Stimulated activated CD8-positive, alpha-beta memory T cell treated with anti-CD3 and anti-CD28 coated beads, Interleukin-12 subunit alpha, Interleukin-12 subunit beta, amount 100 ng/mL, for 24 hours (primary cell): ENCODE data around the gene UACA.
"Not testable (repeated sequence)": the region's sequence is repeated elsewhere in the genome, so short reads cannot be mapped to it uniquely, and the experiment has no call there.

Source experiments
- DNase-seq: peaks from one replicate; pipeline ENCODE4 v3.0.0-alpha.2; 2020; ENCODE audit errors: extremely low read depth

Gene UACA, protein sequence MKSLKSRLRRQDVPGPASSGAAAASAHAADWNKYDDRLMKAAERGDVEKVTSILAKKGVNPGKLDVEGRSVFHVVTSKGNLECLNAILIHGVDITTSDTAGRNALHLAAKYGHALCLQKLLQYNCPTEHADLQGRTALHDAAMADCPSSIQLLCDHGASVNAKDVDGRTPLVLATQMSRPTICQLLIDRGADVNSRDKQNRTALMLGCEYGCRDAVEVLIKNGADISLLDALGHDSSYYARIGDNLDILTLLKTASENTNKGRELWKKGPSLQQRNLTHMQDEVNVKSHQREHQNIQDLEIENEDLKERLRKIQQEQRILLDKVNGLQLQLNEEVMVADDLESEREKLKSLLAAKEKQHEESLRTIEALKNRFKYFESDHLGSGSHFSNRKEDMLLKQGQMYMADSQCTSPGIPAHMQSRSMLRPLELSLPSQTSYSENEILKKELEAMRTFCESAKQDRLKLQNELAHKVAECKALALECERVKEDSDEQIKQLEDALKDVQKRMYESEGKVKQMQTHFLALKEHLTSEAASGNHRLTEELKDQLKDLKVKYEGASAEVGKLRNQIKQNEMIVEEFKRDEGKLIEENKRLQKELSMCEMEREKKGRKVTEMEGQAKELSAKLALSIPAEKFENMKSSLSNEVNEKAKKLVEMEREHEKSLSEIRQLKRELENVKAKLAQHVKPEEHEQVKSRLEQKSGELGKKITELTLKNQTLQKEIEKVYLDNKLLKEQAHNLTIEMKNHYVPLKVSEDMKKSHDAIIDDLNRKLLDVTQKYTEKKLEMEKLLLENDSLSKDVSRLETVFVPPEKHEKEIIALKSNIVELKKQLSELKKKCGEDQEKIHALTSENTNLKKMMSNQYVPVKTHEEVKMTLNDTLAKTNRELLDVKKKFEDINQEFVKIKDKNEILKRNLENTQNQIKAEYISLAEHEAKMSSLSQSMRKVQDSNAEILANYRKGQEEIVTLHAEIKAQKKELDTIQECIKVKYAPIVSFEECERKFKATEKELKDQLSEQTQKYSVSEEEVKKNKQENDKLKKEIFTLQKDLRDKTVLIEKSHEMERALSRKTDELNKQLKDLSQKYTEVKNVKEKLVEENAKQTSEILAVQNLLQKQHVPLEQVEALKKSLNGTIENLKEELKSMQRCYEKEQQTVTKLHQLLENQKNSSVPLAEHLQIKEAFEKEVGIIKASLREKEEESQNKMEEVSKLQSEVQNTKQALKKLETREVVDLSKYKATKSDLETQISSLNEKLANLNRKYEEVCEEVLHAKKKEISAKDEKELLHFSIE (N-terminal part only)

DNA sequence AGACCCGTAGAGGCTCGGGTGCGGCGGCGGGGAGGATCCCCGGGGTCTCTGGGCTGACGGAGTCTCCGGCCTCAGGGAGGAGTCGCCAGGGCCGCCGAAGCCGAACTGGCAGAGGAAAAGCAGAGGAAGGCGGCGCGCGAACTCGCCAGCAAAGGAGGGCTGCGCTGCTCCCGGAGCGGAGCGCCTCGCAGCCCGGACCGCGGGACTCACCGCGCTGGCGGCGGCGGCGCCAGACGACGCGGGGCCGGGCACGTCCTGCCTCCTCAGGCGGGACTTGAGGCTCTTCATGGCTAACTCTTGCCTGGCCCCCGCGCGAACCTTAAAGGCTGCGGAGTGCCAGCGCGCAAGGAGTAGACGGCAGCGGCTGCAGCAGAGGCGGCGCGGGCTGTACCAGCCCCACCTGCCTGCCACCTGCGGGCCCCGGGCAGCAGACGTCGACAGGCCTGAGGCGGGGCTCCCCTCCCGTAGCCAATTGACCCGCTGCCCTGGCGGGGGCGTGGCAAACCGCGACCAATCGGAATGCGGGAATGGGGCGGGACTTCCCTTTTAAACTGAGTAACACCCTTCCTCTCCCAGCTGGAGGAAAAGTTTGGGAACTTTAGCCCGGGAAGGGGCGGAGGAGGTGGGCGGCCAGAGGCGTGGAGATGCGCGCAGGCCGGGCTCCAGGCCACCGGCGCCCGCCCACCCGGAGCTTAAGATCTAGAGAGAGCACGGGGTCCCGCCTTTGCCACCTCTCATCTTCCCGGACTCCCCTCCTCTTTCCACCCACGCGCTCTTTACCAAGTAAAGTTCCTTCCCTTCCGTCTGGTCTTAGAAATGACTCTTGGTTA, at the start of gene UACA:
Gene UACA (minus strand): TSS at position 439 of the 830 bp plus-strand sequence. CDS start 151 bp downstream, at position 288.
- peak; percentile 39 for DNase-seq

DNA sequence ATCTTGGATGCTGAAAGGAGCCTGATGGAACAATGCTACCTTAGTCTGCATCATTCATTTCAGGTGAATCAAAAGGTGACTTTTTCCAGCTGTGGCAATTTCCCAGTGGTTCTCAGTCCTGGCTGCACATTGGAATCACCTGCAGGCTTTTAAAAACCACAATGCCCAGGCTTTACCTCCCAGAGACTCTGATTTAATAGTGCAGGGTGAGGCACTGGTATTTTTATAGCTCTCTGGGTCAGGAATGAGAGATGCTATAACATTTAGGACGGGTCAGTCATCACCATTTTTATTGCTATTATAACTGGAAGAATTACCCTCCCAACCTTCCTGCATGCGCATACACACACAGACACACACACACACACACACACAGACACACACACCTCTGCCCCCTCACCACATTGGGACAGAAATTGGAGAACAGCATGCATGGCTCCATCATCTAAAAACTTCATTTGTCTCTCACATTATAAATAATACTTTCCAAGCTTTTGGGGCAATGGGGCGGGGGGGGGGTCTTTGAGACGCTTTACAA, 49.5 kb upstream of the UACA start:
- DNase-seq = no peak

DNA sequence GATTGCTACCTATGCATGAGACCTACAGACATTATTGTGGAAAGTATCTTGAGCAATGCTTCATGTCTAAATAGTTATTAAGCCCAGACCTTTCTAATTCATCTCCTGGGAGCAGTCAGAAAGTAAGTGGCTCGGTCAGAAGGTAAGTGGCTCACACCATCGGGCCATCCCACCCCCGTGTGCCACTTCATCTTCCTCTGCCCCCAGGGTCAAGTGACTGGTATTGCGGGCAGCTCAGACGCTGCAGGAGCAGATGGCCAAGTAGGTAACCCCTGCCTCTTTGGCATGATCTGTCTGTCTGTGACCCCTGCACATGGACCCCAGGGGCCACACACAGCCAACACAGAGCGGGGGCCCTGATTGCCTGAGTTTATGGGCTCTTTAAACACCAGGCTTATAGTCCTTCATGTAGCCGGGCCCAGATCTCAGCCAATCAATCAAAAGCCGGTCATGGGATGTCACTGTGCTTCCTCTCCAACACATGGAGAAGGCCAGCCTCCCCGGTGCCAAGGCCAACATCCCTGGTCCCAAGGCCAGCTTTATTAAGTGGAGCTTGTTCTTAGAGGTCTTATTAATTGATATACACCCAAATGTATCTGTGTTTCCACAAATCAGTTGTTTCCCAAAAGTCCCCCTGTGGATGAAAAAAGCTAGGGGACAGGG, 47.7 kb upstream of the UACA start:
- no peak for DNase-seq

DNA sequence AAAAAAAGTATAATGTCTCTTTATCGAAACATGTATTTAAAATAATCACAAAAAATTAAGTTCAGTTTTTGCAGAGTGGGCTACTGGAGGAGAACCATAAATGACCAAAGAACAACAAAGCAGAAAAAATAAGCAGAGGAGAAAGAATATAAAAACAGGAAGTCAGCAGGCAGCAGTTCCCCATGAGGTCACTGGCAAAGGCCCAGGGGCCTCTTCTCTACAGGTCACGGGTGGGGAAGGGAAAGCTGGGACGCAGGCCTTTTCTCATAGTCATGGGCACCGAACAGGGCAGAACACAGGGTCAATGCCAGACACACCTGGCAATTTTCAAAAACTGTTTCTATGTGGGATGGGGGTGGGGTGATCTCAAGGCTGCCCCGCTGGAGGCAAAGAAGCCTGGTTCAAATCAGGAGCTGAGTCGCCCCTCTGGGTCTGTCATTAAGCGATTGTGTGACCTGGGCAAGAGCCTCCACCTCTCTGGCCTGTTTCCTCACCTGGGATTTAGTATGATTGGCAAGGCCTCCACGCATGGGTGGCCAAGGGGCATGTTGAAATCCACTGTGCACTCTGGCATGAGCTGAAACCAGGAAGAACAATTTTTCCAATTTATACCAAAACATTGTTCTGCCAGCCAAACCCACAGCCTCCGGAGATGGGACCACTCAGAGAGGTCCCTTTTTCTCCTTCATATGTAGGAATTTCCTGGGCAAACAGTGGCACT, 43.8 kb upstream of the UACA start:
- DNase-seq = no peak

DNA sequence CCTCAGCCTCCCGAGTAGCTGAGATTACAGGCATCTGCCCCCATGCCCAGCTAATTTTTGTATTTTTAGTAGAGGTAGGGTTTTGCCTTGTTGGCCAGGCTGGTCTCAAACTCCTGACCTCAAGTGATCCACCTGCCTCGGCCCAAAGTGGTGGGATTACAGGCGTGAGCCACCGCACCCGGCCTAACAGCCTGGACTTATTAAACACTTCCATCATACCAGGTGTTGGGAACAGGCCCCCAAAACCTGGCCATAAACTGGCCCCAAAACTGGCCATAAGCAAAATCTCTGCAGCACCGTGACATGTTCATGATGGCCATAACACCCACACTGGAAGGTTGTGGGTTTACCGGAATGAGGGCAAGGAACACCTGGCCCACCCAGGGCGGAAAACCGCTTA, 41.0 kb upstream of the UACA start:
- not testable (repeated sequence) for DNase-seq

DNA sequence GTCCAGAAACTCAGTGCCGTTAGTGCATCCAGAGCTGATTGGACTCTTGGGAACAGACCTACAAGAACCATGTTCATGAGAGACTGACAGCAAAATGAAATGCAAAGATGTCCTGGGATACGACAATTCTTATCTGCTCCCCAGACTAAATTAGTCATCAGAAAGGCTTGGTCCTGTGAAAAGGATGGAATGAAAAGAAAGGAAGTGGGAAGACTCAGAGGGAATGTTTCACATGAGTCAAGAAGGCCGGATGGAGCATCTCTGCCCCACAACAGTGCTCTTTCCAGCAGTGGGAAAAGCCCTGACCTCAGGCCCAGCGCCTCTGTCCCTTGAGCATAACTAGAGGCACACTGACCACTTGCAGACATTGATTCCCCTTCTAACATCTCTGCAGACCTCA, 39.3 kb upstream of the UACA start:
- DNase-seq = no peak

DNA sequence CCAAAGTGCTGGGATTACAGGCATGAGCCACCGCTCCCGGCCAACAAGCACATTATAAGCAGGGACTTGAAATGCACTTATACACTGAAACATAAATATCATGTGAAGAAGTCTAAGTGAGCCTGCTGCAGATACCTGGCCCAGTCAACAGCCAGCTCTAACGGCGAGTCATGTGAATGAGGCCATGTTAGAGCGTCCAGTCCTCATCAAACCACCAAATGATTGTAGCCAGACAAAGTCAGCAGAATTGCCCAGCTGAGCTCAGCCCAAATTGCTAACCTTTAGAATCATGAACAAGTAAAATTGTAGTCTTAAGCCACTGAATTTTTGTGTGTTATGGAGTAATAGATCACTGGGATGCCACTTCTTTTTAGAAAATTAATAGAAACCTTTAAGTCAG, 37.8 kb upstream of the UACA start:
- DNase-seq = no peak

DNA sequence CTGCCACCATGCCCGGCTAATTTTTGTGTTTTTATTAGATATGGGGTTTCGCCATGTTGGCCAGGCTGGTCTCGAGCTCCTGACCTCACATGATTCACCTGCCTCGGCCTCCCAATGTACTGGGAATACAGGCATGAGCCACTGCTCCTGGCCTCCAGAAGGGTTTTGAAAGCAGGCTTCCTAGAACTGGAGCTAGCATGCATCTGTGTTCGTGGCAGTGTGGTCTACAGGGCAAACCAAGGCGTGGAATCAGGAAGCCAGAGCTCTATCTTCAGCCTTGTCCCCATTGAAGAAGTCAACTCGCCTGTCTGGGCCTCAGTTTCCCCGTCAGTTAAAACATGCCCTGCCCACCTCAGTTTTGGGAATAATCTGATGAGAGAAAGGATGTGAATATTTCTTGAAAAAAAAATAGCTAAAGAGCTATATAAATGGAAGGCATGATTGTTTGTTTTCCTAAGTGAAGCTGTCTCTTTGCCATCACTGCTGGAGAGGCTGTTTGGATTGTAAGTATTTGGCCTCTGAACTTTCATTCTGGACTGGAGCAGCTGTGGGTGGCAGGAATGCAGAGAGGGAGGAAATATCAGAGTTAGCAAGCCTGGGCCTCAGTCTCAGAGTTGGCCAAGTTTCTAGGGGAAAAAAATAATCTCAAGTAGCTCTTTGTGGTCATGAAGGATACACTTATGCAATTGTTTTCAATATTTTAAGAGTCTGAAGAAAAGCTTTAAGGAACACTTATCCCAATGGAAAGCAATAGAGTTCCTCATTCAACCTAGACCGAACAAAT, 36.5 kb upstream of the UACA start:
- DNase-seq = no peak

DNA sequence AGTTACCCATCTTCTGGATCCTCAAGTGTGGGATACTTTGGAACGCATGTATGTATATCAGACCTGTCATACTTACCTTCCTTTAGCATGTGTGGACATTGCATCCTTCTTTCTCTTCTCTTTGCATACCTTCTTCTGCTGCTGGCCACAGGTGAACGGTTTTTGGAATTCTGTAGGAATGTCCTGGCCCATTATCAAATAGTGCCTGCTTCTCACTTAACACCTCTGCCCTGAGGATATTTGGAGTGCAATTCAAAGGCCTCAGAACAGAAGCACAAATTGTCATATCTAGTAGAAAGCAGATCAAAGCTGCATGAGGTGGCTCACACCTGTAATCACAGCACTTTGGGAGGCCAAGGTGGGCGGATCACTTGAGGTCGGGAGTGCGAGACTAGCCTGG, 34.1 kb upstream of the UACA start:
- no peak for DNase-seq

DNA sequence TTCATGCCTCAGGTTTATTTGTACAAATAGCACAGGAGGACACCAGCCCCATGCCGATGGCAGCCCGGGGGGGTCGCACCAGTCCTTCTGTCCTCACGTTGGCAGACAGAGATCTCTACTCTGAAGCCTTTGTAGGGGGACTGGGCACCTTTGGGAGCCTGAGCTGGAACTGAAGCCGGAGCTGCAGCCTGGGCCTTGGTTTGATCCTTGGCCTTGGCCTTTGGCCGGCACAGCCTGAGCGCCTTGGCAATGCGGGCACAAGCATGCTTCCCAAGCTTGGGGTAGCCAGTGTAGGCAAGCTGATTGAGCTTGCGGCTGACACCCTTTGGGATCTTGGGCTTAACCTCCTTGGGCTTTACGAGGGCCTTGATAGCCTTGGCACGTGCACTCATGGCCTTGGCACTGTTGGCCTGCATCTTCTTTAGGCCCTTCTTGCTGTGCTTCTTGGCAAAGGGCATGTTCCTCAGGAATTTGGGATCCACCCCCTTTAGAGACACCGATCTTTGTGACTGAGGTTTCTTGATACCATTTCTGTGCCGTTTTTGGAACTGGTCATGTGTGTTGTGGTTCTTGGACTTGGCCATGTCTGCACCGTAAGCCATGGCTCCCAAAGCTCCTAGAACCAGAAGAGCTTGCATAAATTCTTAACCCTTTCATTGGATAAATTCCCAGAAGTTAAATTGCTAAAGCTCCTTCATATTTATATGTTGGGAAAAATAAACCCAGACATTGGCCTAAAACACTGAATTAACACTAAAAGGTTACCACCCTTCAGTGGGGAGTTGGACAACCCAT, 33.4 kb upstream of the UACA start:
- DNase-seq = no peak

DNA sequence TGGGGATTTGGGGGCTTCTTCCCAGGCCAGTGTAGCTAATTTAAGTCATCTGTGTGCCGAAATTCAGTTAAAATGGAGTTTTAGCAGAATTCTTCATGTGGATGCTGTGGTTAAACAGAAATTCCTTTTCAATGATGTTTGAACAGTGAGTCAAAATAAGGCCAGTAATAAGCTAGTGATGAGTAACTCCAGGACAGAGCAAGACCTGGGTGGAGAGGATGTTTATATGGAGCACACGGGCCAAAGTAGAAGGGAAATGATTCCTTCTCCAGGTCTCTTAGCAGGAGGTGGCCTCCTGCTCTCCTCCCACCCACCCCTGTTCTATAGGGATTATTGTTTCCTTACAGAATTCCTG, 31.9 kb upstream of the UACA start:
- no peak for DNase-seq

DNA sequence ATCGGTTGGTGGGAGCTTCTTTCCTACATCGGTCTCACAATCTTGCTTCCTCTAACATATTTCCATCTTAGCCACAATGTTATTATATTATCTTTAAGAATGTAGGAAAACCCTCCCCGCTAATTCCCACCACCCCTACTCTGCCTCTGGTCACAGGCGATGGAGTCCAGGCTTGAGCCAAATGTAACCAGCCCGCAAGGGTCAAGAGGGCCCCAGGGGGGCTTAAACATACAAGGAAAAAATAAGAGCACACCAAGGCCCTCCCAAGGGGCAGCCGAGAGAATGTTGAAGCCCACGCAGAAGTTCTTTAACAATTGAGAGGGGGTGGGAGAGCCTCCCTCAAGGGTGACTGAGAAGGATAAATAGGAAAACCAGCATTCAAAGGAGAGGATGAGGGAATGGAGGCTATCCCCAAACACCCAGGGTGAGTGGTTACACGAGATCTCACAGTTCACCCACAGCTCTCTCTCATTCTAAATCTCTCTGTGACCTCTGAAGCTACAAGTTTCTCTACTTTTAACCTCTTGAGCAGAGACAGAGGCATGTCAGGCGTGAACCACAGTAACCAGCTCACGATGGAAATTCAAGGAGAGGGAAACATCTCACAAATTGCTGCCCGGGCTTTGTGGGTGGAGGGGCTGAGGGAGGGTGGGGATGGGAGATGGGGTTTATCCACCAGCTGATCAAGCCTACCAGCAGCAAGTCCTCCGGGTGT, 31.4 kb upstream of the UACA start:
- no peak for DNase-seq

DNA sequence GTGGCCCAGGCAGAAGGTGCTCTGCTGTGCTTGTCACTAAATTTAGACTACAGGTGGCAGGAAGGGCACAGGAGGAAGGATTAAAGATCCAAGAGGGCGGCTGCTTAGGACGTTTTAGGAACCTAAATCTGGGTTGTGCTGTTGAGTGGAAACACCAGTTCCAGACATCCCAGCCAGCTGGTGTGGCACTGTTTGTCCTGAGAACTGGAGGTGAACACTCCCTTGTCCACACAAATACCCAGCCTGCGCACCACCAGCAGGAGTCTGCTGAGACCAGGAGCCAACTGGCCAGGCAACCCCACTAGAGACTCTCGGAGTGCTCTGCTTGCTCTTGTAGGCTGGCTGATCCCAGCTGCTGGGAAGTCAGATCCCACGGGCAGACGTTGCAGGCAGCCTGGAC, 30.3 kb upstream of the UACA start:
- DNase-seq = no peak

DNA sequence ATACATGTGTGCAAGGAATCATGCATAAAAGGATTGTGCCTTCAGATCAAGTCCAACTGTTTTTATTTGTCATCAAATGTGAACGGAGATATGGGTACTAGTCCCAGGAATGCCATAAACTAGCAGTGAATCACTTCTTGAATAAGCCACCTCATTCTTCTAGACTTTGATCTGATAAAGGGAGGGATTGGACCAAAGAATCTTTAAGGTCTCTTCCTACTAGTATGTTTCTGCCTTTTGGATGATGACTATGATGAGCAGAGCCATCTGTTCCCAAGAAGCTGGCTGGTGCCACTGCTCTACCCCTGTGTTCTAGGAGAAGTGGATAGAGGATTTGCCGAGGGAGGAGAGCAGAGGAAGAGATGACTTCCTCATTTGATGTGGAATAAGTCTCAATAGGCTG, 28.8 kb upstream of the UACA start:
- no peak for DNase-seq

DNA sequence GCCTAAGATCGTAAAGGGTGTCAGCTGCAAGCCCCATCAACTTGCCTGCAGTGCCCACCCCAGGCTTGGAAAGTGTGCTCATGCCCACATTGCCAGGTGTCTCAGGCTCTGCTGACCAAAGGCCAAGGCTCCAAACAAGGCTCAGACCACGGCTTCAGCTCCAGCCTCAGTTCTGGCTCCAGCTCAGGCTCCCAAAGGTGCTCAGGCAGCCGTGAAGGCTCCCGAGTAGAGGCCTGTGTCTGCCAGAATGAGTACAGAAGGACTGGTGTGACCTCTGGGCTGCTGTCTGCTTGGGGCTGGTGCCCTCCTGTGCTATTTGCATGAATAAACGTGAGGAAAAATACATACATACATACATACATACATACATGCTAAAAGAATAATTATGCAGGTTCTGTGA, 27.9 kb upstream of the UACA start:
- no peak for DNase-seq

DNA sequence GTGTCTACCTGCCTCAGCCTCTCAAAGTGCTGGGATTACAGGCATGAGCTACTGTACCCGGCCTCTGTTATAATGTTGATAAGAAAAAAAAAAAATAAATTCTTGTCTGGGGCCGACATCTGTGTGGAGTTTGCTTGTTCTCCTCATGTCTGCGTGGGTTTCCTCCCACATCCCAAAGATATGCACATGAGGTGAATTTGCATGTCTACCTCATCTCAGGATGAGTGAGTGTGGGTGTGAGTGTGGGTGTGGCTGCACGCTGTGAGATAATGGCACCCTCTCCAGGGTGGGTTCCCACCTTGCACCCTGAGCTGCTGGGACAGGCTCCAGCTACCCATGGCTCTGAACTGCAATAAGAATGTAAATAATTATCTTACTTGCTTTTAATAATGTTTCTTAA, 25.9 kb upstream of the UACA start:
- DNase-seq = no peak
